Measurements from ENCODE around the gene PHF11. TPM values are rescaled to one million over a fixed set of nuclear protein-coding genes. Genes with fewer than 3 reads are reported as not detected.

PHF11 gene
- total and polyA plus RNA-seq, 2 of the 13 experiments (the other 11 are each of a cell fraction or from before 2014, with no cell fraction given), result 15.8 to 22.0 TPM

DNA sequence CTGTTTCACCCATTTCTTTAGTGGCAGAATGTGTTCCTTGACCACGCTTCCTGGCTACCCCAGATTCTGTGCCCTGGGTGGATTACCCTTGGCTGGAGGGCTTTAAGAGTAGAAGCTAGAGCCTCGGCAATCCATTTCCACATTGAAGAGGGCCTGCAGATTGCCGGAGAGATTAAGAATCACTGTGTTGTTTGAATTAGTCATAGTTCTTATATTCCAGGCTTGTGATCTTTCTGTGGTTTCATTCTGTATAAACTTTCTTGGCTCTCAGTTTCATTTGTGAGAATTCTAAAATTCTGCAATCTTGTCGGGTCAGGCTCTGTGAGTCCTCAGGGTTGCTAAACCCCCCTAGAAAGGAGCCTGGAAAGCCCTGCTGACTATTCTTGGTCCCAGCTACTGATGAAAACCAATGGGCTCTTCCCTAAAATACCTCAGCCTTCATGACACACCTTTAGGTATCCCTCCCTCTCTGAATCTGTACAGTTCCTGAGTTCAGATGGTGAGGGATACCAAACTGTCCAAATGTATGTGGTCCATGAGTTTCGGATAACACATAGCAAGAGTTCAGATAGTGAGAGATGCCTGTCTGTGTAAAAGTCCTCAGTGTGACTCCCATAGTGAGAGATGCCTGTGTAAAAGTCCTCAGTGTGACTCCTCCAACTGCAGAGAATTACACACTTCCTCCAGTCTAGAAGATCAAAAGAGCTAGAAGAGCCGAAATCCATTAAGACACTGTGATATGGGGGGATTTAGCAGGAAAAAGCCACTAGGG lies 4.3 kb downstream of the PHF11 start (continued):
- TF ChIP-seq, protein P1, sequence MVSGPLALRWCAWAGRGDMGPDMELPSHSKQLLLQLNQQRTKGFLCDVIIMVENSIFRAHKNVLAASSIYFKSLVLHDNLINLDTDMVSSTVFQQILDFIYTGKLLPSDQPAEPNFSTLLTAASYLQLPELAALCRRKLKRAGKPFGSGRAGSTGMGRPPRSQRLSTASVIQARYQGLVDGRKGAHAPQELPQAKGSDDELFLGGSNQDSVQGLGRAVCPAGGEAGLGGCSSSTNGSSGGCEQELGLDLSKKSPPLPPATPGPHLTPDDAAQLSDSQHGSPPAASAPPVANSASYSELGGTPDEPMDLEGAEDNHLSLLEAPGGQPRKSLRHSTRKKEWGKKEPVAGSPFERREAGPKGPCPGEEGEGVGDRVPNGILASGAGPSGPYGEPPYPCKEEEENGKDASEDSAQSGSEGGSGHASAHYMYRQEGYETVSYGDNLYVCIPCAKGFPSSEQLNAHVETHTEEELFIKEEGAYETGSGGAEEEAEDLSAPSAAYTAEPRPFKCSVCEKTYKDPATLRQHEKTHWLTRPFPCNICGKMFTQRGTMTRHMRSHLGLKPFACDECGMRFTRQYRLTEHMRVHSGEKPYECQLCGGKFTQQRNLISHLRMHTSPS (CRISPR knock-in tag; IDR thresholded peaks at IDR 0.05; ENCODE audit: low read depth), result no peak
- TF ChIP-seq AKNA (CRISPR knock-in tag; IDR thresholded peaks at IDR 0.05; ENCODE audit: borderline replicate concordance), result no peak

- ChIA-PET CTCF (ENCODE audit: low intra/inter-chr PET ratio, low total read pairs) (no interaction called here), POLR2A (no interaction called here)
- H3K27ac ChIP-seq (ENCODE audit: extremely low read length, insufficient read depth, low read length), result no peak overlapping the region
- H2AFZ ChIP-seq (ENCODE audit: low read length), result no peak overlapping the region
- H3K9me3 ChIP-seq (ENCODE audit: low read length), result no peaks in the 10 kb centered on the region
- in situ Hi-C loops (cut with HindIII; ENCODE audit: extremely low pct_ligation_motif_present, low pct_unique_long_range_greater_than_20kb) (no loop called here), intact Hi-C loops (cut with micrococcal nuclease; ENCODE audit: unreplicated experiment) (no loop called here)
- no peaks in the 10 kb centered on the region for H4K20me1 ChIP-seq (ENCODE audit: insufficient read depth, low read length)
- ATAC-seq (no peak), FAIRE-seq (no peak), DNase-seq (ENCODE audit: low spot score) (no peak)
- TF ChIP-seq RXRB (CRISPR knock-in tag; IDR thresholded peaks at IDR 0.05; ENCODE audit: borderline replicate concordance), result no peak
- no peak for TF ChIP-seq XBP1 (CRISPR knock-in tag; IDR thresholded peaks at IDR 0.05)
- no peaks in the 10 kb centered on the region for H3K27me3 ChIP-seq (ENCODE audit: control insufficient read depth in 1 of 2, insufficient read depth in 2 of 2, low read length in 2 of 2)
- H3K9ac ChIP-seq (ENCODE audit: insufficient read depth, low read depth, low read length), result no peak overlapping the region
- no peaks in the 10 kb centered on the region for H3K79me2 ChIP-seq (ENCODE audit: insufficient read depth, low read length)
- no peak overlapping the region for H3K4me3 ChIP-seq (replicated peaks in 1 of 3; ENCODE audit: insufficient read depth in 1 of 3, low read depth in 2 of 3, low read length in 3 of 3)
- no peak overlapping the region for H3K4me2 ChIP-seq (ENCODE audit: low read depth, low read length)
- 94% methylated on average over 9 of the region's 9 CpGs for WGBS (ENCODE audit: low lambda C conversion rate)
- no TSS peak for BruUV-seq (replicated peaks)
- H3K36me3 ChIP-seq (replicated peaks in 1 of 2; ENCODE audit: control insufficient read depth in 1 of 2, insufficient read depth in 2 of 2, low read length in 2 of 2), result no peaks in the 10 kb centered on the region
- no peaks in the 10 kb centered on the region for H3K4me1 ChIP-seq (ENCODE audit: insufficient read depth, low read length)
These were observed 7.2 kb downstream of the PHF11 start for GRCh38 chr13:49502954-49503353.

Measured in HepG2 (cell line).